HuH-7 (cell line): Measurements from ENCODE around the gene ZBED1.
"Not testable (repeated sequence)": the region's sequence is repeated elsewhere in the genome, so short reads cannot be mapped to it uniquely, and the experiment has no call there.

Experiments used
- DNase-seq: peaks from one replicate; pipeline ENCODE4 v3.0.0; 2011; ENCODE audit warnings: low spot score

ZBED1 gene

DNA sequence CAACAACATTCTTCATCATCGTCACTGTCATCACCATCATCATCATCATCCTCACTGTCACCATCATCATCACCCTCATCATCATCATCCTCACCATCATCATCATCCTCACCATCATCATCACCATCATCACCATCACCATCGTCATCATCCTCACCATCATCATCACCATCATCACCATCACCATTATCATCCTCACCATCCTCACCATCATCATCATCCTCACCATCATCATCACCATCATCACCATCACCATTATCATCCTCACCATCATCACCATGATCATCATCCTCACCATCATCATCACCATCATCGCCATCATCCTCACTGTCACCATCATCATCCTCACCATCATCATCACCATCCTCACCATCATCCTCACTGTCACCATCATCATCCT, 18.9 kb upstream of the ZBED1 start:
- not testable (repeated sequence) for DNase-seq

DNA sequence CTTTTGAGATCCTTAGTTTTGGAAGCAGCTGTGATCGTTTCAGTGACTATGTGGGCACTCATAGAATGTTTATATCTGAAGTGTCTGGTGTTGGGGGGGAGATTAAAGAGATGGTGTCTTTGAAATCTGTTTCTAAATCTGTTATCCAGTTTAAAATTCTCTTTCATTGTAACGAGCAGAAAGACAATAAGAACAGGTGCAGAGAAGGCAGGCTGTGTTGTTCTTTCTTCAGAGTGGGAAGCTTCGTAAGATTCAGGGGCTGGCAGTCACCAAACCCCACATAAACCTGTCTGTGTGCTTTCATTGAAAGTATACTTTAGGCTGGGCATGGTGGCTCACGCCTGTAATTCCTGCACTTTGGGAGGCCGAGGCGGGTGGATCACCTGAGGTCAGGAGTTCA, 16.3 kb upstream of the ZBED1 start:
- DNase-seq = no peak

- no peak for DNase-seq
These were observed 15.8 kb upstream of the ZBED1 start for GRCh38 chrX:2516623-2517022.

DNA sequence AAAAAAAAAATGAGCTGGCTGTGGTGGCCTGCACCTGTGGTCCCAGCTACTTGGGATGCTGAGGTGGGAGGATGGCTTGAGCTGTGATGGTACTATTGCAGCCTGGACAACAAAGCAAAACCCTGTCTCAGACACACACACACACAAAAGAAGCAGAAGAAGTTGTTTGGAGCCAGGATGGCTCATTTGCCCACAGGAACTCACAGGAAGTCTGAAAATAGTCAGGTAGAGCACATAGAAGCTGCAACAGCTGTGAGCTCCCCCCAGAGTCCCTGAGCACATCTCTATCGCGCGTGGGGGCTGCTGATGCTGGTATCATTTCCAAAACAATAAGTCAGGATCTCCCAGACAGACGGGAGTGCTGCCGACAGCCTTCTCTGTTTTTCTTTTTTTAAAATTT, 13.4 kb upstream of the ZBED1 start:
- DNase-seq = no peak

DNA sequence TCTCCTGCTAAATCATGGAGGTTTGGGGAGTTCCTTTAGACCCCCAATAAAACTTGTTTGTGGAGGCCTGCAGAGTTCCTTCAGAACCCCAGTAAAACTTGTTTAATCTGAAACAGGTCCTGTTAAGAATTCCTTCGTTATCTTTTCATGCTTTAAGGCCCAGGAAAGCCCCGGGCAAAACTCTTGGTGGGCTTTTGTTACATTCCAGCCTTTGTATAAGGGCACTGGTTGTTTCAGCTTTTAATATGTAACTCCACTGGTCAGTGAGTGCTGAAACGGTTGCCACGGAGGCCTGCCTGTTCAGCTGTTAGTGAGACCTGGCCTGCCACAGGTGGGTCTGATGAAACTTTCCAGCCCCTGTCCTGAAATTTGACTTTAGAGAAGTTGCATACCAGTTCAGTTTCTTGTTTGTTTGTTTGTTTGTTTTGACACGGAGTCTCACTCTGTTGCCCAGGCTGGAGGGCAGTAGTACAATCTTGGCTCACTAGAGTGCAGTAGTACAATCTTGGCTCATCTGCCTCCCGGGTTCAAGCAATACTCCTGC, 12.4 kb upstream of the ZBED1 start:
- DNase-seq = no peak

DNA sequence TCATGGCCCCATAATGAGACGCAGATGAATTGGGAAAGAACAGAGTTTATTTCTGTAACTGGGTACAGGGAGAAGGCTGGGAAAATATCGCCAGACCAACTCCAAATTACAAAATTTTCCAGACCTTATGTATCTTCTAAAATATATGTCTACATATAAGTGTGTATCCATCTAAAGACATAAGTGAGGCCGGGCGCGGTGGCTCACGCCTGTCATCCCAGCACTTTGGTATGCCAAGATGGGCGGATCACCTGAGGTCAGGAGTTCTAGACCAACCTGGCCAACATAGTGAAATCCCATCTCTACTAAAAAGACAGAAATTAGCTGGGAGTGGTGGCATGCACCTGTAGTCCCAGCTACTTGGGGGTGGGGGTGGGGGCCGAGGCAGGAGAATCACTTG, 11.7 kb upstream of the ZBED1 start:
- DNase-seq = no peak

GRCh38 chrX:2511326-2511725, 10.6 kb upstream of the ZBED1 start:
- no peak for DNase-seq

DNA sequence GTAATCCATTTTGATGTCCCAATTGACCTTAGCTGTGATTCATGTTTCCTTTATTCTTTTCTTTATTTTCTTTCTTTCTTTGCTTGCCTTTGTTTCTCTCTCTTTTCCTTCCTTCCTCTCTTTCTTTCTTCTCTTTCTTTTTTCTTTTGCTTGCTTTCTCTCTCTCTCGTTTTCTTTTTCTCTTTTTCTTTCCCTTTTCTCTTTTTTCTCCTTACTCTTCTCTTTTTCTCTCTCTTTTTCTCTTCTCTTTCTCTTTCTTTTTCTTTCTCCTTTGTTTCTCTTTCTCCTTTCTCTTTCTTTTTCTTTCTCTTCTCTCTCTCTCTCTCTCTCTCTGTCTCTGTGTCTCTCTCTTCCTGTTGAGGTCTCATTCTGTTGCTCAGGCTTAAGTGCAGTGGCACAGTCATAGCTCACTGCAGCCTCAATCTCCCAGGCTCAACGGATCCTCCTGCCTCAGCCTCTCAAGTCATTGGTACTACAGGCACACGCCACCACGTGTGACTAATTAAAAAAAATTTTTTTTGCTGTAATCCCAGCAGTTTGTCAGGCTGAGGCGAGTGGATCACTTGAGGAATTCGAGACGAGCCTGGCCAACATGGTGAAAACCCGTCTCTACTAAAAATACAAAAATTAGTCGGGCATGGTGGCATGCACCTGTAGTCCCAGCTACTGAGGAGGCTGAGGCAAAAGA, 8.0 kb upstream of the ZBED1 start:
- no peak for DNase-seq

GRCh38 chrX:2507904-2508627, 7.3 kb upstream of the ZBED1 start:
- no peak for DNase-seq

- DNase-seq = no peak
These were observed 6.4 kb upstream of the ZBED1 start for GRCh38 chrX:2507196-2507595.

DNA sequence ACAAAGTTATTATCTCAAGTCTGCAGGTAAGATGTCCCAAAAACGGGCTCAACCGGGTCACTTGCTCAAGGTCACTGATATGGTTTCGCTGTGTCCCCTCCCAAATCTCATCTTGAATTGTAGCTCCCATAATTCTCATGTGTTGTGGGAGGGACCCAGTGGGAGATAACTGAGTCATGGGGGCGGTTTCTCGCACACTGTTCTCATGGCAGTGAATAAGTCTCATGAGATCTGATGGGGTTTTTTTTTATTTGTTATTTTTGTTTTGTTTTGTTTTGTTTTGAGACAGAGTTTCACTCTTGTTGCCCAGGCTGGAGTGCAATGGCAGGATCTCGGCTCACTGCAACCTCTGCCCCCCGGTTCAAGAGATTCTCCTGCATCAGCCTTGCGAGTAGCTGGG, 4.6 kb upstream of the ZBED1 start:
- not testable (repeated sequence) for DNase-seq

DNA sequence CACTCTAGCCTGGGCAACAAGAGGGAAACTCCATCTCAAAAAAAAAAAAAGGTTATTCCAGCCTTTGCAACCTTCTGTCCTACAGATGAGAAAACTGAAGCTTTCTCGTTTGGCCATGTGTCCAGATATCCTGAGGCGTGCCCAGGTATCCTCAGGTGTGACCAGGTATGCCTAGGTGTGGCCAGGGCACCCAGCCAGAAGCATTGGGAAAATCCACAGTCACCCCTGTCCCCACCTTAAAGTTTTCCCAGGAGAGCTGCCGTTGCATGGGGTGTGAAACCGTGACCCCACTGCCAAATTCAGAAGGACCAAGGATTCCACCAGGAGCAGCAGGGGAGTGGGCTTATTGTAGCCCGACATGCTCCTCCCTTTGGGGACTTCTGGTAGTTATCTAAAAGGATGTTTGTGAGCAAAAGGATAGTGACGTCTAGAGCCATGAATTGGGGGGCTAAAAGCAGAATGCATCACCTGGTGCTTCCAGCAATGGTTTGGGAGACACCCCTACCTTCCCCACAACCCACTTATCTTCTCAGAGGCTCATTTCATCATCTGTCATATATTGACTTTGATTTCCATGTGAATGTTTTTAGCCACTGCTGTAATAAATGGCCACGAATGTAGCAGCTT, 4.0 kb upstream of the ZBED1 start:
- DNase-seq = no peak

- DNase-seq = no peak
These were observed 3.1 kb upstream of the ZBED1 start for GRCh38 chrX:2503591-2504500.

GRCh38 chrX:2502668-2503519, 2.1 kb upstream of the ZBED1 start:
- DNase-seq = no peak

DNA sequence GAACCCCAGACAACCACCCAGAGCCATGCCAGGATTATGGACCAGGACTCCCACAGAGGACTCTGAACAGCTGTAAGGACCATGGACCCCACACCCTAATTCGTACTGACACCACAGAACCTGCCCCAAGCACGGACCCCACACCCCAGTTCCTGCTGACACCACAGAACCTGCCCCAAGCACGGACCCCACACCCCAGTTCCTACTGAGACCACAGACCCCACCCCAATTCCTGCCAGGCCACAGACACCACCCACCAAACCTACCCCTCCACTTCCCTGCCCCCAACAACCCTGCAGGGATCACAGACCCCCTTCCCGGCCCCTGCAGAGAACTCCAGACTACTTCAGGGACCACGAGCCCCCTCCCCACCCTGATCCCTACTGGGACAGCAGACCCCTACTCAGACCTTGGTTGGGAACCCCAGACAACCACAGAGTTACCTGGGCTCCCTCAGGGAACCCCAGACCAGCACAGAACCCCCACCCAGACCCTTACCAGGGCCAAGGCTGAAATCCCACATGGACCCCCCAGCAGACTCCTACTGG, 1.4 kb upstream of the ZBED1 start:
- no peak for DNase-seq

DNA sequence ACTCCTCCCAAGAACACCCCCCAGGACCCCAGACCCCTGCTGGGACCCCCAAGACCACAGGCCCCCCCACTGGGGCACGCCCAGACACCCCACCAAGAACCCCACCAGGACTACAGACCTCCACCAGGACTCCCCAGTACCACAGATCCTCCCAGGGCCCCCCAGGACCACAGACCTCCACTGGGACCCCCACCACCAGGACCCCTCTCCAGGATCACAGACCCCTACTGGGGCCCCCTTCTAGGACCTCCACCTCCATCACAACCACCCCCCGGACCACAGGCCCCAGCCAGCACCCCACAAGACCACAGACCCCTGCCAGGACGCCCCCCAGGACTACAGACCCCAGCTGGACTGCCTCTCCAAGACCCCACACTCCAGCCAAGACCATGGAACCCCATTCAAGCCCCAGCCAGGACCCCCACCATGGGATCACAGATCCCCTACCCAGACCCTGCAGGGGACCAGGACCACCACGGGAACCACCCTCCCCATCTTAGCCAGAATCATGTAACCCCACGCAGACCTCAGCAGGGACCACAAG, 855 bp upstream of the ZBED1 start:
- no peak for DNase-seq

DNA sequence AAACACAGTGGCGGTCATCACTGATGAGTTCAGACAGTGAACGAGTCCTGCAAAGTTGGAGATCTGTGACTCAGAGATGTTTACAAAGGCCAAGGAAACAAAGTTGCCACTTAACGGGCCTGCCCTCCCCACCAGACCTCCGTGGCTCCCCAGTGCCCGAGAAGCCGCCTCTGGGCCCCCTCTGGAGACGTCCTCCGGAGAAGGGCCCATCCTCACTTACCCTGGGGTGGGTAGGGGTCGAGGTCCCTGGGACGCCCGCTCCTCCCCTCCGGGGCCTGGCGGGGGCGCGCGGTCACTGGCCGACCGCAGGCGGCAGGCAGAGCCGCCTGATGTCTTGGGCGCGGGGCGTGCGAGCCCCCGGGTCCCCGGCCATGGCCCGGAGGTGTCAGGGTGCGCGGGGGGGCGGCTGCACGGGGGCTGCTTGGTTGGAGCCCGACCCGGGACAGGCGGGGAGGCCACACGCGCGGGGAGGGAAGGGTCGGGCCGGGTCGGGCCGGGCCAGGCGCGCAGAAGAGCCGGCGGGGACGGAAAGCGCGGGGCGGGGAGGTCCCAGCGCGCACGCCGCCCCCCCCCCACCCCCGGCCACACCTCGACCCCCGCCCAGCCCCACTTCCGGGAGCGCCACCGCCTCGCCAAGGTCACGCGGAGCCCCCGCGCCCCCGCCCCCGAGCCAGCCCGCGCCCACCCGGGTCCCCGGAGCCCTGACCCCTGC, 529 bp downstream of the ZBED1 start:
- peak; percentile 22 for DNase-seq

DNA sequence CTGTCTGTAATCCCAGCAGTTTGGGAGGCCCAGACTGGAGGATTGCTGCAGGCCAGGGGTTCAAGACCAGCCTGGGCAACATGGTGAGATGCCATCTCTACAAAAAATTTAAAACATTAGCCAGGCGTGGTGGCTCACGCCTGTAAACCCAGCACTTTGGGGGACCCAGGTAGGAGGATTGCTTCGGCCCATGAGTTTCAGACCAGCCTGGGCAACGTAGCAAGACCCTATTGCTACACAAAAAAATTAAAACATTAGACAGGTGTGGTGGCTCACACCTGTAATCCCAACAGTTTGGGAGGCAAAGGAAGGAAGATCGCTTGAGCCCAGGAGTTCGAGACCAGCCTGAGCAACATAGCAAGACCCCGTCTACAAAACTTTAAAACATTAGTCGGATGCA, 1.3 kb downstream of the ZBED1 start:
- DNase-seq = no peak

- DNase-seq = peak; percentile 26
These were observed 1.9 kb downstream of the ZBED1 start for GRCh38 chrX:2498781-2499302.
